Activated CD4-positive, CD25-positive, alpha-beta regulatory T cell (primary cell): ENCODE results near the gene ATP1A3.
"Not testable (repeated sequence)": the region's sequence is repeated elsewhere in the genome, so short reads cannot be mapped to it uniquely, and the experiment has no call there.

Source experiments
- DNase-seq, 4 experiments: peaks; one replicate each; lab custom pipeline; 2025; lab: John Stamatoyannopoulos, UW

ATP1A3 gene

DNA sequence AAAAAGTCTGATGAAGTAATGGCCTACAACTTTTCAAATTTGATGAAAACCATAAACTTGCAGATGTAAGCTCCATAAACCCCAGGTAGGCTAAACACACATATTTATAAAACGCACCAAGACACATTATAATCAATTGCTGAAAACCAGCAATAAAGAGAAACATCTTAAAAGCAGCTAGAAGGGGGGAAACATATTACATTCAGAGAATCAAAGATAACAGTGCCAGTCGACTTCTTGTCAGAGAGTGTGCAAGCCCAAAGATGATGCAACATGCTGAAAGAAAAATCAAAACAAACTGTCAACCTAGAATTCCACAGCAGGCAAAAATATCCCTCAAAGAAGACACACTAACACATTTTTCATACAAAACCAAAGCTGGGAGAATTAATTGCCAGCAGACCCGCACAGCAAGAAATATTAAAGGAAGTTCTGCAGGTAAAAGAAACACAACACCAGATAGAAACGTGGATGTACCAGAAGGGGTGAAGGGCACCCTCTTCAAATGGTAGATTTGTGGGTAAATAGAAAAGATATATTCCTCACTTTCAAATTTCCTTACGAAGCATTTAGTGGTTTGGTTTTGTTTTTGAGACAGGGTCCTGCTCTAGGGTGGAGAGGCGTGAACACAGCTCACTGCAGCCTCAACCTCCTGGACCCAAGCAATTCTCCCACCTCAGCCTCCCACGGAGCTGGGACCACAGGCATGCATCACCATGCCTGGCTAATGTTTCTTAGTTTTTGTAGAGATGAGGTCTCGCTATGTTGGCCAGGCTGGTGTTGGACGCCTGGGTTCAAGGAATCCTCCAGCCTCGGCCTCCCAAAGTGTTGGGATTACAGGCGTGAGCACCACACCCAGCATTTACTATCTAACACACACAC is 16.5 kb upstream of the ATP1A3 start:
- DNase-seq: no peak

DNA sequence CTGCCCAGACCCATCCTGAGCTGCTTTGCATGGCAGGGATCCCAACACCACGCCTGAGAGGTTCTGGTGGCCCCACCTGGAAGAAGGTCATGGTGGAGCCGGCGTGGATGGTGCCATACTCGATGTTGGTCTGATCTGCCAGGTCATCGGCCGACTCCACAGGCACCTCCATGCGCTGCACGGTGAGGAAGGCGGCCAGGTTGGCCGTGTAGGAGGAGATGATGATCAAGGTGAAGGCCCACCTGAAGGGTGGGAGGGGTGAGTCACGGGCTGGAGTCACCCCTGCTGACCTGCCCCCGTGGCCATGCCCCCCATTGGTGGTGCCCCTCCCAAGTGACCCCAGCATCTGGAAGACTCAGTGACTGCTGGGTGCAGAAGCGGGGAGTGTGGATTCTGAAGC is 12.5 kb upstream of the ATP1A3 start:
- no peak for DNase-seq

DNA sequence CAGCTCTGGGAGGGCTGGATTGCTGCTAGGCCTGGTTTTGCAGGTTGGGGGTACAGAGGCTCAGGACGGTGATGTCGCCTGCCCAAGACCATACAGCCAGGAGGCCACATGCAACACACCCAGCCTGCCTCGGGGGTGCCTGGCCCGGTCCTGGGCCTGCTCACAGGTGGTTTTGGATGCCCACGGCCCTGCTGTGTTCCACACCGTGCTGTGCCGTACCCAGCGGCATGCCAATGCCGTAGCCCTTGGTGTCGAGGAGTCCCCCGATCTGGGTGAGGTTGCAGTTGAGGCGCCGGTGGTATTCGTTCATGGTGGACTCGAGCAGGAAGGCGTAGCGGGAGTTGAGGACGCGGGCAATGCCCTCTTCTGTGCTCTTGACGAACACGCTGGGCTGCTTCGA is 11.5 kb upstream of the ATP1A3 start:
- DNase-seq: no peak

DNA sequence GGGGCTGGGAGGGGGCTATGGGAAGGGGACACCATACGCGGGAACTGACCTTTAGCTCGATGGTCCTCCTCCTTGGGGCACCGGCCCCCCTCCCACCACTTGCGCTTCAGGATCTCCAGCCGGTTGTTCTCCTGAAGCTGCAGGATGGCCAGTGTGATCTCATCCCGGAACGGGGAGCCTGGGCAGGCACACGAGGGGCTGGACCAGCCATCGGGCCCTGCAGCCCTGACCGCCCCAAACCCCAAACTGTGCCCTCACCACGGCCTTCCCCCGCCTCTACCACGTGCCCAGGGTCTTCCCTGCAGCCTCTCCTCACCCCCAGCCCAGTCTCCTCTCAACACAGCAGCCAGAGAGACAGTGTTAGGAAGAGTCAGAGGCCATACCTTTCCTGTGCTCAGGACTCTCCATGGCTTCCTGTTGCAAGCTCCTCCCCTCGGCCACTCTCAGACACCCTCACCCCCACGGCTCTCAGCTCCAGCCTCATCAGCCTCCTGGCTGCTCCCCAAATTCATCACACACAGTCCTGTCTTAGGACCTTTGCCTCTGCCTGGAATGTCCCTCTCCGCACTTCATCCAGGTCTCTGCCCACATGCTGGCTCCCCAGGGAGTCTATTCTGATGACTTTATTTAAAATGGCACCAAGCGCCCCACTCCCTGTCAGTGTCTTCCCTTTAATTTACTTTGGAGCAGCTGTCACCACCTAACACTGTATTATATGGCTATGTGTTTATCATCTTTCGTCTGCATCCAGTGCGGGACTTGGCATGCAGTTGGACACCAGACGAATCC is 9.7 kb upstream of the ATP1A3 start:
- no peak for DNase-seq

DNA sequence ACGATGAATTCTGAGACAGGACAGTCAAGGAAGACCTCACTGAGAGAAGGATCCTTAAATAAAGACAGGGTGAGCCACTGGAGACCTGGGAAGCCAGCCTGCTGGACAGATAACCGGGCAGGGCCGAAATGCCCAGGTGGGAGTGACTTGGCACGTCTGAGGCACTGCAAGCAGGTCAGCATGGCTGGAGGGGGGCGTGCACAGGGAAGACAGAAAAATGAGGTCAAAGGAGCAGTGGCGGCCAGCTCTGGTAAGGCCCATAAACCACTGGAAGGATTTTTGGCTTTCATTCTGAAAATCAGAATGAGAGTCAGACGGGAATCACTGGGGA is 5.8 kb upstream of the ATP1A3 start:
- DNase-seq: no peak

DNA sequence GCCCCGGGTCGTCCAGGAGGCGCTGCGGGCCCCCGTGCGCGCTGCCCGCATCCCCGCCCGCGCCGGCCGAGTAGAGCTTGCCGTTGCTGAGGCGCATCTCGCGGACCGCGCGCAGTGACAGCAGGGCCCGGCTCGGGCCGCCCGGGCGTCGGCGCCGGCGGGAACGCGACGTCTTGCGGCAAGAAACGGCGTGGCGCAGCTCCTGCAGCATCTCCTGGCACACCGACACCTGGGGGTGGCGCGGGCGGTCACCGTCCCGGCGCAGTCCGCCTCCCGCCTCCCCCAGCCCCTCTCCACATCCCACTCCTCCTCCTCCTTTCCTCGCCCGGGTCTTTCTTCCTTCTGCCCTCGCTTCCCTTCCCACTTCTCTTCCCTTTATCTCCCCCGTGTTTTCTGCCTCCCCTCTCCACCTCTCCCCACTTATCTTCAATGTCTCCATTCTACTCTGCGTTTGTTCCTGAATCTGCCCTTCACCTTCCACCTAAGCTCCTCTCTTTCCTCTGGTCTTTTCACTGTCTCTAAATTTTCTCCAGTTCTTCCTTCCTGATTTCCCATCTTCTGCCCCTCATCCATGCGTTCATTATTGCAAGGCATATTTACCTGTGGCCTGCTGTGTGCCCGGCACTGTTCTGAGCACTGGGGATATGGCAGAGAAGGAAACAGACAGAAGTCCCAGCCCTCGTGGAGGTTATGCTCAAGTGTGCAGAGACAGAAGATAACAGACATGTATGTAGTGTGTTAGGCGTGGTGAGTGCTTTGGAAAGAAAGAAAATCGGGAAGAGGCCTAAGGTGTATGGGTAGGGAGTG is 5.2 kb upstream of the ATP1A3 start:
- DNase-seq: no peak

DNA sequence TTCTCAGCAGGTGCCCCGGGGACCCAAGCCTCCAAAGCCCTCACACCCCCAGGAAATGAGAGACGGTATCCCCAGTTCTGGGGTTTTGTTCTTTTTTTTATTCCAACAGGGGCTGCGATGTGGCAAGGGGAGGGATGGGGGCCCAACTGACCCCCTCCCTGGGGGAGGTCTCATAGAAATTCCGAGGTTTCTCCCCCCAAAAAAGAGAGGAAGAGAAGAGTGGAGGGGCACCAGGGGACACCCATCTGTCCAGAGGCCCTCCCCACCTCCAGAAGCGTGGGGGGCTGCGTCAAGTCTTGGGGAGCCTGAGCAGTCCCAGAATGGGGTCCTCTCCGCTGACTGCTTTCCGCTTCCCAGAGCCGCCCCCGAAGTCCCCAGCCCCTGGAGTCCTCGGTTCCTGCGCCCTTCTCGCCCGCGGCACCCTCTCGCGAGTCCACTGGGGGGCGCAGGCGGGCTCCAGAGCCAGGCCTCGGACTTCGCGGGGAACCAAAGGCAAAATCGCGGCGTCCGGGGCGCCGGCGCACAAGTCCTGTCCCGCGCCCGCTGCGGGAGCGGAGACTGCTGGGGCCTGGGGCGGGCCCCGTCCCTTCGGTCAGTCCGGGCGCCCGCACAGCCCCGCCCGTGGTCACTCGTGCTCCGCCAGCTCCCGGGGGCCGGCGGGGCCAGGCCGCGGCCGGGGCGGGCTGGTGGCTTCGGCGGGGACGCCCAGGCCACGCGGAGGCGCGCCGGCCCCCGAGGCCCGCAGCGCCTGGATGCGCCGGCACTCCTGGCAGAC is 4.4 kb upstream of the ATP1A3 start:
- no peak for DNase-seq

DNA sequence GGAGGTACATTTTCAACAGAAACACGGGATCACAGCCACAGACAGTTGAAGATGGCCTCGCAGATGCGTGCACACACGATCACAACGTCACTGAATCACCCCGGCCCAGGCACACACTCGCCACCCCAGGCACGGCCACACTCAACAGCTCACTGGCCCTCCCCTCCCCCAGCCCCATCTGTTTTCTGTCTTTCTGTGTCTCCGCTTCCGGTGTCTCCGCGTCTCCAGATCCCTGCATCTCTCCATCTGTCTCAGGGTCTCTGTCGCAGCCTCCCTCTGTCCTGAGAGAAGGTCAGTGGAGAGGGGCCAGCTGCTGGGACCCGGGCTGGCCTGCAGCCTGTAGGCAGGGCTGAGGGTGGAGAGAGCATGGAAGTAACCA is 3.8 kb upstream of the ATP1A3 start:
- no peak for DNase-seq

DNA sequence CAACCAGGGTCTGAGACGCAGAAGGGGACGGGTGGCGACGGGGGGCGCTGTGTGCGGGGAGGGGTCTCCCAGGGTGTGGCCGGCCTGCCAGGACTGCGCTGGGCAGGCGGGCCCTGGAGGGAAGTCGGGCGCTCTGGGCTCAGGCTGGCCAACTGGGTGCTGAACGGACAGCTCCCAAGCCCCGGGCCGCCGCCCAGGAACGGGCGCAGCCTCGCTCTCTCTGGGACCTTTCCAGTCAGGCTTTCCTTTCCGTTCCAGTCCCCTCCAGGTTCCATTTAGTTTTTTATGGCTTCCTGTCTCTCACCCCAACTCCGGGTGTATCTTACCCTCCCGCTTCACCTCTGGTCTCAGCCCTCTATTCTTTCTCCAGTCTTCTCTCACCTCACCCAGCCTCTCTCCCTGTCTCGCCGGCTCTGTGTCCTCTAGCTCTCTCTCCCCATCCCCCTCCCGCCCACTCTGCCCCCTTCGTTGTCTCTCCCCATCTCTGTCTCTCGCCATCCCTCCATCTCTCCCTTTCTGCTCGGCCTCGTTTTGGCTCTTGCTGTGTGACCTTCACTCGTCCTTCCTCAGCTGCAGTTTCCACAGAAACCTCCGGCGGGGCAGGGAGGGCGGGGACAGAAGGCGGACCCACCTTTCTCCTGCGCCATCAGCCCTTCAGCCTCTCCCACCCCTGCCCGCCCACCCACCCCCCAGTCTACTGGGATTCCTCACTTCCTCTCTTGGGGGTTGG is 3.3 kb upstream of the ATP1A3 start:
- no peak for DNase-seq

DNA sequence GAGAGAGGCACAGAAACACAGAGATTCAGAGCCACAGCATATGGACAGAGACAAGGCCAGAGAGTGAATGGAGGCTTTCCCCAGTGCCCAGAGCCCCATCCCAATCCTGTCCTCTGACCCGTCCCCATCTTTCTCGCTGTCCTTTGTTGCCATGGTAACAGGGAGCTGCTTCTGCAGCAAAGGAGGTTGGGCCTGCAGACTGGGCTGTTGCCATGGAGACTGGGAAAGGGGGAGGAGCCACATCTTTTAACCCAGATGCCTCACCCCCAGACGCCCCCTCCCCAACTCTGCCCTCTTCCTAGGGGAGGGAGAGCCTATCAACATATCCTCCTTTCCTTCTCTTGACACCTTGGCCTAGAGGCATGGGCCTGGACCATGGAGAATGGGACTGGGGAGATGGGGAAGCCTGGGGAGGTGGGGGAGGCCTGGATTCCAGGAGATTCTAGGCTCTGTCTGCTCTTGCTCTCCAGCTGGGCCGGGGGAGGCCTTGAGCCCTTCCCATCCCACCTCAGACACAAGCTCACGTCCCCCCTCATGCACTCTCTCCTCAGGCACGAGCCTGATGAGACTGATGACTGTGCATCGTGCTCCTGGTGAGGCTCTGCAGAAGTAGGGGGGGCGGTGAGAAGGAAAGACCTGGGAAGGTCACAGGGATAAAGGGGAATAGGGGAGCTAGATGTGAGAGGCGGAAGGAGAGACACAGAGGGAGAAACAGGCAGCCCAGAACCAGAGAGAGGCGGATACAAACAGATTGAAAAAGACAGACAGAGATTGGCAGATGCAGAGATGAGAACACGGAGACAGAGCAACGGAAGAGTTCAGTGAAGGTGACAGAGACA is 2.1 kb upstream of the ATP1A3 start:
- DNase-seq: no peak

DNA sequence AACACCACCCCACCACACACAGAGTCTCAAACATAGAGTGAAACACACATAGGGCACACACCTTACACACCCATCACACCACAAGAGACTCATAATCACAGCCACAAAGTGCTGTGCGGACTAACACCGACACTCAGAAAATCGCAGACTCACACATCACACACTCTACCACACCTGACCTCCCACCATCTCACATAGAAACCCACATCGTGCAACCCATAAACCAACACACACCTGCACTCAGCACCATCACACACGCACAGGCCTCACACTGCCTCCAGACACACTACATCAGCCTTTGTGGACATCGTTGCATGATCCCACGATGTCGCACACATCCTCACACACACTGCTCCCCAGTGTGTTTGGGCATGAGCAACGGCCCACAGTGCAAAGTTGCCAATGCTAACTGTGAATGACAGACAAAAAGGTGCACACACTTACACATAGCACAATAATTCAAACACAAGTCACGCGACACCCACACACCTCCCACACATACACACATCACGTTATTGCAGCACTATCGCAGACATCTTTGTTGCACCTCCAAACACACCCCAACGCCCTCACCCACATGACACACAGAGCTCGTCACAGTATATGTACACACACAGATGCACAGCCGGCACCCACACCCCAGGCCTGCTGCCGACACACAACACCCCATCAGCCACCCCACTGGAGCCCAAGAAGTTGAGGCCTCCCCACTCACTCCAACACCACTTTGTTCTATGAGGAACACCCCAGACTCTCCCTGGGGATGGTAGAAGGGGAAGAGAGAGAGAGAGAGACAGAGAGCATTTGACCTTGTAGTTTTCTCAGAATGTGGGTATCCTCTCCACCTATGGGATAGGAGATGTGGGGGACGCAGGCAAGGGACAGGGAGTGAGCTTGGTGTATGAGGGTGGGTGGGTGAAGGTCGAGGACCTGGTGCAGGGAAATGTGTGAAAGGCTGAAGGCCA is 1.2 kb upstream of the ATP1A3 start:
- no peak for DNase-seq

DNA sequence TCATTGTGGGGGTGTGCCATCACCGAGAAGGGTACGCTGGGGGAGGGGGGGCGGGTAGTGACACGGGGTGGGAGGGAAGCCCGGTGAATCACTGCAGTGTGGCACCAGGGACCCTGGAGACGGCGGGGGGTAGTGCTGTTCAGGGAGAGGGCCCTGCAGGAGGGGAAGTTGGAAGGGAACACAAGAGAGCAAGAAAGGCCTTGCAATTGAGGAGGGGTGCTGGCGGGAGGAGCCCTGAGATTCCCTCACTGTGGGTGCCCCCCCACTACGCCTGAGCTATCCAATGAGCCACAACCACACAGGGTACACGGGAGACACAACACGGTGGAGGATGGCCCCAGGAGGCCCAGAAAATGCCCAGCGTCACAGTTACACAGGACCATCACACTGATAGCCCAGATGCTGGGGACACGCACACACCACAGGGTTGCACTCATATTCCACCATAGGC is 516 bp upstream of the ATP1A3 start:
- DNase-seq: no peak

DNA sequence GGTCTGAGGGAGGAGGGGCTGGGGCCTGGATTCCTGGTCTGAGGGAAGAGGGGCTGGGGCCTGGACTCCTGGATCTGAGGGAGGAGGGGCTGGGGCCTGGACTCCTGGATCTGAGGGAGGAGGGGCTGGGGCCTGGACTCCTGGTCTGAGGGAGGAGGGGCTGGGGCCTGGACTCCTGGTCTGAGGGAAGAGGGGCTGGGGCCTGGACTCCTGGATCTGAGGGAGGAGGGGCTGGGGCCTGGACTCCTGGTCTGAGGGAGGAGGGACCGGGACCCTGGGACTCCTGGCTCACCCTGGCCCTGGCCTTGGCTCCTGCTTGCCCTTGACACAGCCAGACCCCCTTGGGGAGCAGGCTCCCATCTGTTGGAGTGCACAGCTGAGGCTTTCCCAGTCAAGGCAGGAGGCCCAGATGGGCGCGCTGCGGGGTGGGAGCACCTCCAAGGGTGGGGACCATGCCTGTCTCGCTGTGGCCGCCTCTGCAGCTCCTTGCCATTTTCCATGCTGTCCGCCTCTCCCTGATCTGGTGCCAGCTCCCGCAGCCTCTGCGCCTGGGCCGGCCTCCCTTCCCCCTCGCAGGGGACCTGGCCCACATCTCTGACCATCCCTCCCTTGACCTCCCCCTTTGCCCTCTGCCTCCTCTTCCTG is 2.0 kb downstream of the ATP1A3 start:
- not testable (repeated sequence) for DNase-seq

DNA sequence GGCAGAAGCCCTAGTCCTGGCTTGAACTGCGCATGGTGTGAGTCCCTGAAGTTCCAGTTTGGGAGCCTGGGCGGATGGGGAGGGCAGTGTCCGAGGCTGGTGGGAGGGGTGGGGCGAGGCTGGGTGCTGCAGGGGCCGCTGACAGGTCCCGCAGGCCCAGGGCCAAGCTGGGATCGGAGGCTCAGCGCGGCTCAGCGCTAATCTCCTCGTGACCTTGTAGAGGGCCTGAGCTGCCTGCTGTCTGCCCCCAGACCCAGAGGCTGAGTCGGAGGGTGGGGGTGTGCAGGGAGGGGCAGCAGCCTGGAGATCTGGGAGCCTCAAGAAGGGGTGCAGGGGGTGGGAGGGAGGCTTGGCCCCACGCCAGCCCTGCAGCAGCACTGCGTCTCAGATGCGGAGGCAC is 3.0 kb downstream of the ATP1A3 start:
- no peak for DNase-seq

DNA sequence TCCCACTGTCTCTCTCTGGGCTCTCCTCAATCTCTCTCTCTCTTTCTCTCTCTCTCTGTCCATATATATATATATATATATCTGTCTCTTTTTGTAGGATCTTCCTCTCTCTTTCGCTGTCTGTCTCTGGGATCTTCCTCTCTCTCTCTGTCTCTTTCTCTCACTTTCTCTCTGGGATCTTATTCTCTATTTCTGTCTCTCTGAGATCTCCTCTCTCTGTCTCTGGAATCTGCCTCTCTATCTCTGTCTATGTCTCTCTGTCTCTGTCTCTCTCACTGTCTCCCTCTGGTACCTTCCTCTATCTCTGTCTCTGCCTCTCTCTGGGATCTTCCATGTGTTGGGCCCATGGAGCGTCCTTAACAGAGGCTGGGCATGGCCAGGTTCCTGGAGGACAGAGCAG is 3.4 kb downstream of the ATP1A3 start:
- no peak for DNase-seq

DNA sequence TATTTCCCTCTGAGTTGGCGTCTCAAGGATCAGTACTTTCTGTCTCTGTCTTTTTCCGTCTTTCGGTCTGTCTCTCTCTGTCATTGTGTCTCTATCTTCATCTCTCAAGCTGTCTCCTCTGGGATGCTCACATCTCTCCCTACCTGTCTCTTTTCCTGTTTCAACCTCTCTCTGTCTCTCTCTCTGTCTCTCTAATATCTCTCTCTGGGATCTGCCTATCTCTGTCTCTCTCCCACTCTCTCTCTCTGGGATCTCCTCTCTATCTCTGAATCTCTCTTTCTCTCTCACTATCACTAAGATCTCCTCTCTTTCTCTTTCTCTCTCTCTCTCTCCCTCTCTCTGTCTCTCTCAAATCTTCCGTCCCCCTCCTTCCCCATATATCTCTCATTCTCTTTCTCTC is 4.0 kb downstream of the ATP1A3 start:
- no peak for DNase-seq

DNA sequence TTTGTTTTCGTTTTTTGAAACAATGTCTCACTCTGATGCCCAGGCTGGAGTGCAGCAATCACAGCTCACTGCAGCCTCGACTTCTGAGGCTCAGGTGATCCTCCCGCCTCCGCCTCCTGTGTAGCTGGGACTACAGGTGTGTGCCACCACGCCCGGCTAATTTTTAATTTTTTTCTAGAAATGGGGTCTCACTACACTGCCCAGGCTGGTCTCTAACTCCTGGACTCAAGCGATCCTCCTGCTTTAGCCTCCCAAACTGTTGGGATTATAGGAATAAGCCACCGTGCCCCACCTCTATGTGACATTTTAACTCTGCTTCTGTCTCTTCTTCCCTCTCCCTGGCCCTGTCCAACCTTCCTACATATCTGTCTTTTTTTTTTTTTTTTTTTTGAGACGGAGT is 5.1 kb downstream of the ATP1A3 start:
- DNase-seq: no peak

DNA sequence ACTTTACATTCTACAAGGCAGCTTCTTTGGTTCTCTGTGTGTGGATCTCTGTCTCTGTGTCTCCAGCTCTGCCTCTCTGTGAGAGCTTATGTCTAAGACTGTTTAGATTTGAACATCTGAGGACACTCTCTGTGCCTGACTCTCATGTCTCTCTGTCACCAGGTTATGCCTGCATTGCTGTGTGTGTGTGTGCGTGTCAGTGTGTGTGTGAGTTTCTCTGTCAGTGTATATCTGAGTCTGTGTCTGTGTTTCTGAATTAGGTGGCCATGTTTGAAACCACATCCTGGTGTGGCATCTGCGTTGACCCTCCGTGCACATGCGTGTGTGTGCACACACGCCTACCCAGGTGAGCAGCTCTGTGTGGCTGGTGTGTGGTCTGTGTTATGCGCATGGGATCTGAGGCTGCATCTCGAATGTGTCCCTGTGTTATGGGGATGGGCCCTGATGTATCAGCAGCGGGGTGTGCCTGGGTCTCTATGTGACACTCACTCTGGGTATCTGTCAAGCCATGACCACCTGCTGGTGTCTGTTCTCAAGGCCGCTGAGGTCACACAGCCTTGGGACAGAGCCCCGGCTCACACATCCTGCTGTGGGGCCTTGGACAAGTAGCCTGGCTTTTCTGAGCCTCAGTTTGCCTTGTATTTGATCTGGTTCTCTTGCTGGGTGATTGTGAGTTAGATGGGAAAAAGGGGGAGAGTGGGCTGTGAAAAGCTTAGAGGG is 6.7 kb downstream of the ATP1A3 start:
- no peak for DNase-seq
